ENCODE measurements around the gene ZNRD2. TPM values are rescaled to one million over a fixed set of nuclear protein-coding genes. Genes with fewer than 3 reads are reported as not detected.

The ZNRD2 gene
- polyA plus RNA-seq, 4 donors, result 45.3 to 69.4 (median 59.0) TPM

DNA sequence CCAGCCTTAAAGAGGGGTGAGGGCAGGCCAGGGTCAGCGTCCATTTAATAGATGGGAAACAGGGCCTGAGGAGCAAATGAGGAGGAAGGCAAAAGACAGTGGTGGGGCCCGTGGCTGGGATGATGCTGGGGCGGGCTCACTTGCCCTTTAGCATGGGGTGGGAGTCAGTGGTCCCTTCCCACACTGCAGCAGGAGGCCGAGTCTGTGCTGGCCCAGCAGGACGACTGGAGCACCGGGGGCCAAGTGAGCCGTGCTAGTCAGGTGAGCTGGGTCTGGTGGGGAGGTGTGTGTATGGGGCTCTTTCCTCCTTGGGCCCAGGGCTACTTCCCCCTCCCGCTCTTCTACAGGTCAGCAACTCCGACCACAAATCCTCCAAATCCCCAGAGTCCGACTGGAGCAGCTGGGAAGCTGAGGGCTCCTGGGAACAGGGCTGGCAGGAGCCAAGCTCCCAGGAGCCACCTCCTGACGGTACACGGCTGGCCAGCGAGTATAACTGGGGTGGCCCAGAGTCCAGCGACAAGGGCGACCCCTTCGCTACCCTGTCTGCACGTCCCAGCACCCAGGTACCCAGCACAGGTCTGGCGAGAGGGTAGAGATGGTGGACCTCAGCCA is 32.6 kb upstream of the ZNRD2 start:
- no peak for DNase-seq (ENCODE audit: low read depth in 4 of 4, low spot score in 2 of 4)

- DNase-seq (ENCODE audit: low read depth in 4 of 4, low spot score in 2 of 4), result no peak
These were observed 31.9 kb upstream of the ZNRD2 start for GRCh38 chr11:65538232-65538914.

GRCh38 chr11:65538915-65539743 is 31.1 kb upstream of the ZNRD2 start:
- no peak for DNase-seq (ENCODE audit: low read depth in 4 of 4, low spot score in 2 of 4)

DNA sequence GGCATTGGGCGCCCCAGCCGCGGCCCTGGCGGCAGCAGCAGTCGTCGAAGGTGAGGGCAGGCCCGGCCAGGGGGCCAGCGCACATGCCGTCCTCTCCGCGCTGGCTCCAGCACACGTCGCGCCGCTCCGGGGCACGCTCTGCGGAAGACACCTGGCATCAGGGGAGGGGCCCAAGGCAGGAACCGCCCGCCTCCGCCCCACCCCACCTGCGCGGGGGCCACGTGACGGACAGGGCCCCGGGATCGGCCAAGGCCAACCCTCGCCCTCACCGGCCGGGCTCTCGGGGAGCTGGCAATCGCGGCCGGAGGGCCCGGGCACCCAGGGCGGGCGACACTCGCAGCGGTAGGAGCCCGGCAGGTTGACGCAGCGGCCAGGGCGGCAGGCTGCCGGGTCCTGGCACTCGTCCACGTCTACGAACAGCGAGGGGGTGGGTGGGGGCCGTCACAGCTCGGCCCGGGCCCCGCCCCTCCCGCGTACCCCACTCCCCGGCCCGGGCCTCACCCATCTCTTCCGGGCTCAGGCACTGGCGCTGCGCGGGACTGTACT is 30.5 kb upstream of the ZNRD2 start:
- no peak for DNase-seq (ENCODE audit: low read depth in 4 of 4, low spot score in 2 of 4)

DNA sequence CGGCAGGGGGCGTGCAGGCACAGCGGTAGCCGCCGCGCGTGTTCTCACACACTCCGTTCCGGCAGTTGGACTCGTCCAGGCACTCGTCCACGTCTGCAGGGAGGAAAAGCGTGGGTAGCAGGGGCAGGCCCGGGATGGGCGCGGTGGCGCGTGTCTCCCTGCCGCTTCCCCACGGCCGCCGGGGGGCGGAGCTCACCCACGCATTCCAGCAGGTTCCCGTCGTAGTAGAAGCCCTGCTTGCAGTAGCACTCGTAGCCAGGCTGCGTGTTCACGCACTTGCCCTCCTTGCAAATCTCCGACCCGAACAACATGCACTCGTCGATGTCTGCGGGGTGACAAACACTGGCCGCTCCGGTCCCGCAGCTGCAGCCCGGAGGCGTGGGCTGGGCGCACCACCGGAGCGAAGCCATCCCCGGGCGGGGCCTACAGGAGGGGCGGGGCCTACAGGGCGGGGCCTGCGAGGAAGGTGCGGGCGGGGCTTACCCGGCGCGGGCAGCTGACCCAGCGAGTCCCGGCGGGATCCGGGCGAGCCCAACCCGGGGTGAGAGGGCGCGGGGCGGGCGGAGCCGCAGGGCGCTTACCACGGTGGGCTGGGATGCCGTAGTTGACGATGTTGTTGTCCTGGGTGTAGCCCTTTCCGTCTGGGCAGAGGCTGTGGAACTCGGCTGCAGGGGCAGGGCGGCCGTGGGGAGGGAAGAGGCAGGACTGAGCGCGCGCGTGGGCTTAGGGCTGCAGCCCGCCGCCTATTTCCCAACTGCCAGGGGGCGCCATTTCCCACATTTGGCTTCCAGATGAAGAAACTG is 29.8 kb upstream of the ZNRD2 start:
- DNase-seq (ENCODE audit: low read depth in 4 of 4, low spot score in 2 of 4), result no peak

GRCh38 chr11:65541093-65541982 is 28.9 kb upstream of the ZNRD2 start:
- DNase-seq (ENCODE audit: low read depth in 4 of 4, low spot score in 2 of 4), result no peak

GRCh38 chr11:65542738-65543390 is 27.4 kb upstream of the ZNRD2 start:
- no peak for DNase-seq (ENCODE audit: low read depth in 4 of 4, low spot score in 2 of 4)

GRCh38 chr11:65545853-65546216 is 24.4 kb upstream of the ZNRD2 start:
- no peak for DNase-seq (ENCODE audit: low read depth in 4 of 4, low spot score in 2 of 4)

GRCh38 chr11:65546217-65546958 is 23.9 kb upstream of the ZNRD2 start:
- no peak for DNase-seq (ENCODE audit: low read depth in 4 of 4, low spot score in 2 of 4)

DNA sequence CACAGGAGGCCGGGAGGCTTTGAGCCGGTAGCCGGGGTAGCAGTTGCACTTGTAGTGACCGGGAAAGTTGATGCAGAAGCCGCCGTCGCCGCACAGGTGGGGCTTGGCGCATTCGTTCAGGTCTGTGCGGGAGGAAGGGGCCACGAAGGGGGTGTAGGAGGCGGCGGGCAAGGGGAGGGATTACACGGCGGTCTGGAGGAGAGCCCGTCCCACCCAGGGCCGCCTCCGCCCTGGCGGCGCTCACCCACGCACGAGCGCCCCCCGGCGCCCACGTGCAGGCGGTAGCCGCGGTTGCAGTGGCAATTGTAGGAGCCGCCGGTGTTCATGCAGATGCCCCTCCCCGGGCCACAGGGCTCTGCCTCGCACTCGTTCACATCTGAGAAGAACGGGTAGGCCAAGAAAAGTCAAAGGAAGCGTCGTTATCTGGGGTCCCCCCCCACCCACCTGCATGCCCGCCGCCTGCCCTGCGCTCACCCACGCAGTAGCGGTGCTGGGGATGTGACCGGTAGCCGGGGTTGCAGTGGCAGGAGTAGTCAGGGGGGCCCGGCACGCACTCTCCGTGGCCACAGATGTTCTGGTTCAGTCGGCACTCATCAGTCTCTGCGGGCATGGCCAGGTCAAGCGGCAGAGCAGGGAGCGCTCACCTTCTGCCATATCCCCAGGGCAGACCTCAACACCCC is 22.7 kb upstream of the ZNRD2 start:
- no peak for DNase-seq (ENCODE audit: low read depth in 4 of 4, low spot score in 2 of 4)

DNA sequence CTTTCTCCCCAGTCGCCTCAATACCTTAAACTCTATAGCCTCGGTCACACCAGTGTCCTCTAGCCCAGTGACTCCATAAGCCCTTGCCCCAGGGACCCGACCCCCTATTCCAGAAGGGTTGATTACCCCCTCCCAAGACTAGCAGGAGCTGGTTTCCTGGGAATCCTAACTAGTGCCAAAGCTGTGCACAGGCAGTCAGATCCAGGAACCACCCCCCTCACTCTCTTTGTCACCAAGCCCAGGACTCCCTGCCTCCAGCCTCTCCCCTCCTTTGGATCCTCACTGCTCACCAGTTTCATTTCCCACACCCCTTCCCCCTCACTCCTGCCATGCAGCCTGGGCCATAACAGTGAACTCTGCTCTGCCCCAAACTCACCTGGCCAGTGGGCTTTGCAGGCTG is 21.9 kb upstream of the ZNRD2 start:
- DNase-seq (ENCODE audit: low read depth in 4 of 4, low spot score in 2 of 4), result no peak

GRCh38 chr11:65549096-65549495 is 21.2 kb upstream of the ZNRD2 start:
- DNase-seq (ENCODE audit: low read depth in 4 of 4, low spot score in 2 of 4), result no peak

DNA sequence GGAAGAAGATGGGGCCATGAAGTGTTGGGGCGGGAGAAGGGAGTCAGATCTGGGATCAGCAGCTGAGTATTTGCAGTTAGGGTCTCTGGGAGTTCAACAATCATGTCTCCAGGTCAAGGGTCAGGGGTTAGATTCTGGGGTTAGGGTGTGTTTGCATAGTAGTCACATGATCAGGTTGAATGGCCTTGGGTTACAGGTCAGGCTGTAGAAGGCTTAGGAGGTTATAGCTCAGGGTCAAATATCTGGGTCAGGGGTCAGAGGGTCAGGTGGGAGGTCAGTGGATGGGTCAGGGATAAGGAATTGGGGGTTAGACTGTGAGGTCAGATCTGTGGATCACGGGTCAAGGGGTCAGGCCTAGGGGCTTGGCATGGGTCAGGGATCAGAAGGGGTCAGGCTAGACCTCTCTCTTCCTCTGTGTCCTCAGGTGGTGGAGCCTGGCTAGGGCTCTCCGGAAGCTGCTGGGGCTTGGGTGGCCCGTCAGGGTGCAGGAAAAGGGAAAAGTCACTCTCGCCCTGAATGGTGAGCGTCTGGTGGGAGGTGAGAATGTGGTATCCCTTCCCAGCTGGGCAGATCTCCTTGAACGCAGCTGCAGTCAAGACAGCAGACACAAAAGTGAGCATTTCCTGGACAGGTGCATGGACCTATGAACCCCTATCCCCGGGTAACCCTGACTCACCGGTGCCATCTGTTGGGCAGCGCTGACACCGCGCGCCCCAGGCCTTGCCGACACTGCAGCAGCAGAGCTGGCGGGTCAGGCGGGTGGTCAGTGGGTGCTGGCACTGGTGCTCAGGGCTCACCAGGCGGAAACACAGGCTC is 18.5 kb upstream of the ZNRD2 start:
- no peak for DNase-seq (ENCODE audit: low read depth in 4 of 4, low spot score in 2 of 4)

DNA sequence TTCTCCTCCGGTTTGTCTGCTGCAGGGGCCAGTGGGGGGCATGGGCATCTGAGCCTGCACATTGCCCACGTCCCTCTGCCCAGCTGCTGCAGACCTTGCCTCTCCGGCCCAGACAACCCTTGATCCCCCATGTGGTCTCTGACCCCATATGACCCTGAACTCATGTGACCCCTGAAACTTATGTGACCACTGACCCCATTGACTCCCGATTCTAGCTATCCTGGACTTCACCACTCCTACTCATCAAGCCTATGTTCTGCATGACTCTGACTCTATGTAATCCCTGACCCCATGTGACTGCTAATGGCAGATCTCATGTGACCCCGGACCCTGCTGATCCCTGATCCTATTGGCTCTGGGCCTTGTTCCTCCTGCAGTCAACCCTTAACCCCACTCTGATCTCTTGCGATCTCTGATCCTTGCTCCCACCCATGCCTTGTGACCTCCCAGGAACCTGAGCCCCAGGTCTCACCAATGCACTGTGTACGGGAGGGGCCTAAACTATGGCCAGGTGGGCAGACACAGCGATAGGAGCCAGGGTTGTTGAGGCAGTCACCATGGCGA is 17.8 kb upstream of the ZNRD2 start:
- no peak for DNase-seq (ENCODE audit: low read depth in 4 of 4, low spot score in 2 of 4)

DNA sequence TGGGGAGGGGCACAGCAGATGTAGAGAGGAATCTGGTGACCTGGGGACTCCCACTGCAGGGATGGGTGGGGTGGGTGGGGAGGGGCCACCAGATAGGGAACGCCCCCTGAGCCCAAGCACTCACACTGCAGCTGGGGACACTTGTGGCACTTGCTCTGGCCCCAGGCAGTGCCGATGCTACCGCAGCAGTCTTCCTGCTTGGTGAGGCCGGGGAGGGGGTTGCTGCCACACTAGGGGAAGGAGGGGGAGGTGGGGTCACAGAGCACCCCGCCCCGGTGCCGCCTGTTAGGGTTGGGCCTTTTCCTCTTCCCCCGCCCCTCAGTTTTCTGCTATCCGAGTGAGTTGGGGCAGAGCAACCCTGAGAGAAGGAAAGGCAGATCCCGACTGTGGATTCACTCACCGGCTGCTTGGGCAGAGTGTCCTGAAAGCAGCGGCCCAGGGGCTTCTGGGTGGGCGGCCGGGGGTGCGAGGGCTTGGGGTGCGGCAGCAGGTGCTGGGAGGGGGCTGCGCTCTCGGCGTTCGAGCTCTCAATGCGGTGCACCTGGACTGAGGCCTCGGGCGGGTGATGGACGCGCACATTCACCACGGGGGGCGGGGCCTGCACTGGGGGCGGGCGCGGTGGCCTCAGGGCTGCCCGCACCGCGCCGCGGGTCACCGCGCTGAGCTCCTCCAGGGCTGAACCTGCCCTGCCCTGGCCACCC is 16.8 kb upstream of the ZNRD2 start:
- no peak for DNase-seq (ENCODE audit: low read depth in 4 of 4, low spot score in 2 of 4)

Data from left renal cortex interstitium (tissue), 4 donors.